ENCODE data around the gene AP2M1. TPM values are rescaled to one million over a fixed set of nuclear protein-coding genes. Genes with fewer than 3 reads are reported as not detected.

AP2M1 gene
- polyA plus RNA-seq, 1 of the 3 experiments (the other 2 are of a cell fraction) = 759 TPM

DNA sequence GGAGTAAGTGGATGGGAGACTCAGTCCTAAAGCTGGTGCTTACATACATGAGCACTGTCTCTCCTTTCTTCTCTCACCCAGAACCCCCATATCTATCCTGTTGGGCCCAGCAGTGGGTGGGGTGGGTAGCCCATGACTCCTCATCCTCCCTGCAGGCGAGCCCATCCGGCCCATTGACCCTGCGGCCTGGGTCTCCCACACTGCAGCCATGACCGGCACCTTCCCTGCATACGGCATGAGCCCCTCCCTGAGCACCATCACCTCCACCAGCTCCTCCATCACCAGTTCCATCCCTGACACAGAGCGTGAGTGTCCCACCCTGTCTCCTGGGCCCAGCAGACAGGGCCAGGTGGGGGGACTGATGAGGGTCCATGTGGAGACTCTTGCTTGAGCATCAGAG lies 8.0 kb upstream of the AP2M1 start:
- Histone ChIP-seq H3K27ac (ENCODE audit: low read depth in 2 of 2, low read length in 1 of 2) (no peak overlapping the region), H3K9me3 (no peaks in the 10 kb centered on the region), H4K20me1 (ENCODE audit: insufficient read depth) (peaks cover 40% of the 10 kb centered on the region), H2AFZ (ENCODE audit: low read depth) (no peak overlapping the region), H3K9me2 (no peaks in the 10 kb centered on the region), H3F3A (replicated peaks; ENCODE audit: insufficient read depth) (no peaks in the 10 kb centered on the region), H3K9ac (no peak overlapping the region), H3K4me1 (ENCODE audit: control insufficient read depth in 1 of 2, insufficient read depth in 2 of 2, low read depth in 1 of 2, low read length in 1 of 2) (no peaks in the 10 kb centered on the region), H3K4me2 (no peak overlapping the region), H3K4me3 (ENCODE audit: low read depth in 2 of 2, low read length in 1 of 2) (no peak overlapping the region), H3K79me2 (ENCODE audit: insufficient read depth) (peaks cover 34% of the 10 kb centered on the region), H3K36me3 (replicated peaks in 1 of 2; ENCODE audit: control insufficient read depth in 1 of 2, insufficient read depth in 2 of 2, low read length in 1 of 2) (peaks cover 42 to 83% of the 10 kb centered on the region in 2 experiments), H3K27me3 (ENCODE audit: insufficient read depth) (no peaks in the 10 kb centered on the region)
- ChIA-PET POLR2A (no interaction called here), CTCF (no interaction called here)
- 100% methylated on average over 3 of the region's 6 CpGs for WGBS (ENCODE audit: low lambda C conversion rate)
- no peak for TF ChIP-seq NRF1 (IDR thresholded peaks at IDR 0.05; ENCODE audit: low read depth, low read length)
- no peak for TF ChIP-seq YY1 (IDR thresholded peaks at IDR 0.05; ENCODE audit: low read depth)
- no peak for DNase-seq

DNA sequence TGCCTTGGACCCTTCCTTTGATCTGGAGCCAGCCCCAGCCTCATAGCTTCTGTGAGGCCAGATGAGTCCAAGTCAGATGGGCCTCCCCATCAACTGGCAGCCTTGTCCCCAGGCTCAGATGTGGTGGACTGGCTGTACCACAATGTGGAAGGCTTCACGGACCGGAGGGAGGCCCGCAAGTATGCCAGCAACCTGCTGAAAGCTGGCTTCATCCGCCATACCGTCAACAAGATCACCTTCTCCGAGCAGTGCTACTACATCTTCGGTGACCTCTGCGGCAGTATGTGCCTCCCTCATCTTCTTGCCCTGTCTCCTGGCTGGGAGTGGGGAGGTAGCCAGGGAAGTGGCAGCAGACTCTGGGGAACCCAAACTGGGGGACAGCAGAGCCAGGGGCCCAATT lies 6.9 kb upstream of the AP2M1 start:
- ChIA-PET POLR2A (no interaction called here), CTCF (no interaction called here)
- no peak for TF ChIP-seq TCF12 (IDR thresholded peaks at IDR 0.05)
- no peak for TF ChIP-seq USF1 (IDR thresholded peaks at IDR 0.05; ENCODE audit: borderline replicate concordance, low read depth)
- Histone ChIP-seq H3K27ac (ENCODE audit: low read depth in 2 of 2, low read length in 1 of 2) (no peak overlapping the region), H2AFZ (ENCODE audit: low read depth) (no peak overlapping the region), H3K4me3 (ENCODE audit: low read depth in 2 of 2, low read length in 1 of 2) (no peak overlapping the region), H3F3A (replicated peaks; ENCODE audit: insufficient read depth) (peaks cover 7% of the 10 kb centered on the region), H3K9me3 (no peaks in the 10 kb centered on the region), H3K4me1 (ENCODE audit: control insufficient read depth in 1 of 2, insufficient read depth in 2 of 2, low read depth in 1 of 2, low read length in 1 of 2) (peaks cover 0 to 3% of the 10 kb centered on the region in 2 experiments; a peak in 1 of 4 replicates), H3K27me3 (ENCODE audit: insufficient read depth) (no peaks in the 10 kb centered on the region), H3K36me3 (replicated peaks in 1 of 2; ENCODE audit: control insufficient read depth in 1 of 2, insufficient read depth in 2 of 2, low read length in 1 of 2) (peaks cover 47 to 89% of the 10 kb centered on the region in 2 experiments), H3K79me2 (ENCODE audit: insufficient read depth) (peaks cover 22% of the 10 kb centered on the region), H3K9me2 (no peaks in the 10 kb centered on the region), H3K4me2 (no peak overlapping the region), H3K9ac (no peak overlapping the region), H4K20me1 (ENCODE audit: insufficient read depth) (peaks cover 30% of the 10 kb centered on the region)
- WGBS (ENCODE audit: low lambda C conversion rate) = 92% methylated on average over 2 of the region's 8 CpGs
- no peak for DNase-seq

GRCh38 chr3:184168363-184169120 lies 6.1 kb upstream of the AP2M1 start:
- no peak overlapping the region for H3K9ac ChIP-seq
- POLR2A ChIA-PET = no interaction called here
- H3K4me3 ChIP-seq (ENCODE audit: low read depth in 2 of 2, low read length in 1 of 2) = no peak overlapping the region
- no peak overlapping the region for H2AFZ ChIP-seq (ENCODE audit: low read depth)
- peaks cover 13% of the 10 kb centered on the region for H3F3A ChIP-seq (replicated peaks; ENCODE audit: insufficient read depth)
- CTCF ChIA-PET = interaction anchor here (0.7 to 1.2 kb wide), 4 partner anchors 11 to 116 kb away, joined by 3 read pairs; partner anchors contain the start of gene EEF1AKMT4
- H3K9me3 ChIP-seq = no peaks in the 10 kb centered on the region
- H3K27ac ChIP-seq (ENCODE audit: low read depth in 2 of 2, low read length in 1 of 2) = no peak overlapping the region; a peak in 1 of 4 replicates
- 73% methylated on average over 8 of the region's 9 CpGs for WGBS (ENCODE audit: low lambda C conversion rate)
- peaks cover 22% of the 10 kb centered on the region for H4K20me1 ChIP-seq (ENCODE audit: insufficient read depth)
- peaks cover 15% of the 10 kb centered on the region for H3K79me2 ChIP-seq (ENCODE audit: insufficient read depth)
- no peaks in the 10 kb centered on the region for H3K27me3 ChIP-seq (ENCODE audit: insufficient read depth)
- H3K4me2 ChIP-seq = no peak overlapping the region
- H3K9me2 ChIP-seq = no peaks in the 10 kb centered on the region
- DNase-seq = no peak
- H3K36me3 ChIP-seq (replicated peaks in 1 of 2; ENCODE audit: control insufficient read depth in 1 of 2, insufficient read depth in 2 of 2, low read length in 1 of 2) = peaks cover 42 to 92% of the 10 kb centered on the region in 2 experiments
- TF ChIP-seq, protein P1, sequence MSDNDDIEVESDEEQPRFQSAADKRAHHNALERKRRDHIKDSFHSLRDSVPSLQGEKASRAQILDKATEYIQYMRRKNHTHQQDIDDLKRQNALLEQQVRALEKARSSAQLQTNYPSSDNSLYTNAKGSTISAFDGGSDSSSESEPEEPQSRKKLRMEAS (IDR thresholded peaks at IDR 0.05; ENCODE audit: low read depth) = no peak
- TF ChIP-seq FOXJ3 (CRISPR knock-in tag; IDR thresholded peaks at IDR 0.05) = no peak
- TF ChIP-seq NRF1 (IDR thresholded peaks at IDR 0.05; ENCODE audit: low read depth, low read length) = no peak
- TF ChIP-seq TAF1 (IDR thresholded peaks at IDR 0.05; ENCODE audit: borderline replicate concordance, low read depth, low read length) = no peak
- peaks cover under 1 to 3% of the 10 kb centered on the region in 2 experiments; a peak in 2 of 4 replicates for H3K4me1 ChIP-seq (ENCODE audit: control insufficient read depth in 1 of 2, insufficient read depth in 2 of 2, low read depth in 1 of 2, low read length in 1 of 2)

Data from SK-N-SH (cell line).